OCI-LY1 (cell line): ENCODE measurements around the gene CNIH2.

Experiments used
- H2AFZ ChIP-seq: fragments of 200-600 bp; sonication (generic), shearing (Covaris generic); 2 replicates; pipeline ENCODE4 v1.6.0; 2014; ENCODE audit warnings: antibody characterized with exemption, mild to moderate bottlenecking, low read length
- H3F3A ChIP-seq: fragments of 200-600 bp; sonication (generic), shearing (Covaris generic); 2 replicates; pipeline ENCODE4 v1.6.0; 2014; ENCODE audit warnings: mild to moderate bottlenecking, antibody characterized with exemption, low read length, moderate library complexity; ENCODE audit not compliant: insufficient read depth
- H3K27ac ChIP-seq: fragments of 200-600 bp; sonication (generic); 2 replicates; pipeline ENCODE4 v1.5.1; 2014; ENCODE audit warnings: low read length, mixed run types, mild to moderate bottlenecking, low read depth; ENCODE audit not compliant: poor library complexity, severe bottlenecking
- H3K27me3 ChIP-seq: fragments of 200-600 bp; sonication (generic); 2 replicates; pipeline ENCODE4 v1.6.0; 2014; ENCODE audit warnings: antibody characterized with exemption, mild to moderate bottlenecking, low read length, moderate library complexity; ENCODE audit not compliant: insufficient read depth
- H3K36me3 ChIP-seq: fragments of 200-600 bp; sonication (generic); 2 replicates; pipeline ENCODE4 v1.6.1; 2014; ENCODE audit warnings: mild to moderate bottlenecking, antibody characterized with exemption, low read length, moderate library complexity, mixed read lengths; ENCODE audit not compliant: insufficient read depth
- H3K4me1 ChIP-seq: fragments of 200-600 bp; sonication (generic); 2 replicates; pipeline ENCODE4 v1.5.1; 2014; ENCODE audit warnings: mild to moderate bottlenecking, low read length, moderate library complexity; ENCODE audit not compliant: insufficient read depth, severe bottlenecking
- H3K4me2 ChIP-seq: fragments of 200-600 bp; sonication (generic), shearing (Covaris generic); 2 replicates; pipeline ENCODE4 v1.6.1; 2014; ENCODE audit warnings: low read length
- H3K4me3 ChIP-seq: fragments of 200-600 bp; sonication (generic); 2 replicates; pipeline ENCODE4 v1.5.1; 2014; ENCODE audit warnings: low read length, low read depth, mild to moderate bottlenecking, mixed read lengths; ENCODE audit not compliant: poor library complexity, severe bottlenecking
- H3K79me2 ChIP-seq: fragments of 200-600 bp; shearing (Covaris generic); 2 replicates; pipeline ENCODE4 v1.6.1; 2016; ENCODE audit warnings: mixed run types, low read length, mixed read lengths; ENCODE audit not compliant: insufficient read depth
- H3K9ac ChIP-seq: fragments of 200-600 bp; sonication (generic), shearing (Covaris generic); 2 replicates; pipeline ENCODE4 v1.6.1; 2014; ENCODE audit warnings: mild to moderate bottlenecking, low read length, mixed read lengths
- H3K9me2 ChIP-seq: fragments of 200-600 bp; sonication (generic), shearing (Covaris generic); 2 replicates; pipeline ENCODE4 v1.6.1; 2014; ENCODE audit warnings: low read depth, mild to moderate bottlenecking, low read length, mixed read lengths
- H3K9me3 ChIP-seq: fragments of 200-600 bp; shearing (Covaris generic); 2 replicates; pipeline ENCODE4 v1.6.1; 2014; ENCODE audit warnings: low read length, mixed read lengths
- H4K20me1 ChIP-seq: fragments of 200-600 bp; sonication (generic), shearing (Covaris generic); 2 replicates; pipeline ENCODE4 v1.6.0; 2016; ENCODE audit warnings: mild to moderate bottlenecking, low read length; ENCODE audit not compliant: insufficient read depth
- CTCF ChIP-seq: fragments of 200-600 bp; sonication (generic), shearing (Covaris generic); IDR thresholded peaks from 2 replicates; pipeline ENCODE4 v1.5.1; 2017; ENCODE audit warnings: mild to moderate bottlenecking, antibody characterized with exemption, low read length, moderate library complexity, mixed read lengths
- EZH2 ChIP-seq: fragments of 200-600 bp; sonication (generic), shearing (Covaris generic); IDR thresholded peaks from 2 replicates; pipeline ENCODE4 v1.8.0; 2017; ENCODE audit warnings: borderline replicate concordance, mixed run types, mild to moderate bottlenecking, antibody characterized with exemption, low read length, moderate library complexity, mixed read lengths

Gene CNIH2

GRCh38 chr11:66264914-66265313 is 13.1 kb upstream of the CNIH2 start:
- peaks cover 46% of the 10 kb centered on the region for H3K36me3 ChIP-seq
- no peaks in the 10 kb centered on the region for H4K20me1 ChIP-seq
- TF ChIP-seq EZH2 (no peak), CTCF (peak; percentile 67)
- peaks cover 18% of the 10 kb centered on the region for H3K4me1 ChIP-seq
- no peak overlapping the region for H3K9ac ChIP-seq
- no peaks in the 10 kb centered on the region for H3F3A ChIP-seq
- no peak overlapping the region for H3K4me3 ChIP-seq
- no peak overlapping the region for H3K4me2 ChIP-seq
- no peak overlapping the region for H2AFZ ChIP-seq
- no peaks in the 10 kb centered on the region for H3K27me3 ChIP-seq
- no peak overlapping the region for H3K27ac ChIP-seq
- H3K79me2 ChIP-seq, result peaks cover 11% of the 10 kb centered on the region
- no peaks in the 10 kb centered on the region for H3K9me3 ChIP-seq
- no peaks in the 10 kb centered on the region for H3K9me2 ChIP-seq

GRCh38 chr11:66265531-66266377 is 12.2 kb upstream of the CNIH2 start:
- Histone ChIP-seq H3K9me2 (no peaks in the 10 kb centered on the region), H3F3A (no peaks in the 10 kb centered on the region), H4K20me1 (no peaks in the 10 kb centered on the region), H2AFZ (no peak overlapping the region), H3K4me2 (no peak overlapping the region), H3K9me3 (no peaks in the 10 kb centered on the region), H3K4me3 (no peak overlapping the region), H3K4me1 (peaks cover 19% of the 10 kb centered on the region), H3K79me2 (peaks cover 13% of the 10 kb centered on the region), H3K27me3 (no peaks in the 10 kb centered on the region), H3K36me3 (peaks cover 42% of the 10 kb centered on the region), H3K27ac (no peak overlapping the region), H3K9ac (no peak overlapping the region)
- TF ChIP-seq EZH2 (no peak), CTCF (no peak)

- Histone ChIP-seq H3K9ac (no peak overlapping the region; the same call in 1 of the 2 replicates), H3K27ac (no peak overlapping the region)
Measured at GRCh38 chr11:66266378-66267038, 11.5 kb upstream of the CNIH2 start.

More at GRCh38 chr11:66266378-66267038, 11.5 kb upstream of the CNIH2 start:
- Histone ChIP-seq H3K4me2 (peak overlapping the region; percentile 74), H3K9me3 (no peaks in the 10 kb centered on the region), H3F3A (no peaks in the 10 kb centered on the region), H3K4me3 (no peak overlapping the region), H4K20me1 (no peaks in the 10 kb centered on the region), H3K27me3 (no peaks in the 10 kb centered on the region), H3K36me3 (peaks cover 37% of the 10 kb centered on the region), H3K9me2 (no peaks in the 10 kb centered on the region), H3K79me2 (peaks cover 13% of the 10 kb centered on the region), H3K4me1 (peaks cover 19% of the 10 kb centered on the region), H2AFZ (no peak overlapping the region)
- TF ChIP-seq EZH2 (no peak), CTCF (no peak)
